NT2/D1 (cell line): Measurements from ENCODE around the gene SHANK3.

ENCODE experiments used
- YY1 ChIP-seq: IDR thresholded peaks from 2 replicates; pipeline ENCODE4 v1.6.1; 2011; ENCODE audit not compliant: insufficient read length, insufficient read depth
- ZNF274 ChIP-seq: IDR thresholded peaks from 2 replicates; pipeline ENCODE4 v1.6.1; 2011; ENCODE audit warnings: mild to moderate bottlenecking, low read depth, low read length

DNA sequence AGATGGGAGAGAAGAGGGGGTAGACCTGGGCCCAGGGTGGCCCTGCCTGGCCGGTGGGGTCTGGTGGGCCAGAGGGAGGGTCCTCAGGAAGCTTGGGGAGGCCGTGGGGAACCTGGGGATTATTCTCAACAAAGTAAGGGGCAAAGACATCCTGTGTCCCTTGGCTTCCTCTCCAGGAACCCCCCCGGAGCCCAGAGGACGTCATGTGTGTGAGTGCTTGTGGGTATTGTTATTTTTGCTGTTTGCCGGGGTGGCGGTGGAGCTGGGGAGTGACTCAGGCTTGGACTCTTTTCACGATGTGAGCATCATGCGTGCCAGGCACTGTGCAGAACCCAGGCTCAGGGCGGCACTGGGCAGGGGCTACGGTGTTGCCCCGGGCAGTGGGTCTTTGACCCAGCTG, 982 bp upstream of the SHANK3 start:
- no peak for TF ChIP-seq ZNF274
- TF ChIP-seq YY1 = no peak
